ENCODE measurements around the gene NTM. TPM values are rescaled to one million over a fixed set of nuclear protein-coding genes. Genes with fewer than 3 reads are reported as not detected.

Gene NTM
- total RNA-seq, 2 experiments from 2014 or later = not detected

- POLR2A ChIA-PET = no interaction called here
- H3K36me3 Mint-ChIP-seq (ENCODE audit: low read depth) = no peaks in the 10 kb centered on the region
- no peaks in the 10 kb centered on the region for H3K9me3 Mint-ChIP-seq
- no peak for ATAC-seq
- H3K4me1 Mint-ChIP-seq (ENCODE audit: low read depth) = no peaks in the 10 kb centered on the region
- H3K27me3 Mint-ChIP-seq = peaks cover 1% of the 10 kb centered on the region
- no peak overlapping the region for H3K4me3 Mint-ChIP-seq
- intact Hi-C loops (cut with micrococcal nuclease) = no loop called here
- no peak overlapping the region for H3K27ac Mint-ChIP-seq
- TF ChIP-seq CTCF (IDR thresholded peaks at IDR 0.05) = no peak
- CTCF ChIA-PET = no interaction called here
- no peak for DNase-seq
Observed at GRCh38 chr11:131514062-131514461, 143.6 kb downstream of the NTM start.

GRCh38 chr11:131518305-131518838 is 148.0 kb downstream of the NTM start:
- no peaks in the 10 kb centered on the region for H3K4me1 Mint-ChIP-seq (ENCODE audit: low read depth)
- H3K4me3 Mint-ChIP-seq = no peak overlapping the region
- POLR2A ChIA-PET = no interaction called here
- ATAC-seq (no peak), DNase-seq (no peak)
- no peak for TF ChIP-seq CTCF (IDR thresholded peaks at IDR 0.05)
- no peaks in the 10 kb centered on the region for H3K36me3 Mint-ChIP-seq (ENCODE audit: low read depth)
- H3K9me3 Mint-ChIP-seq = peaks cover 3% of the 10 kb centered on the region
- H3K27ac Mint-ChIP-seq = no peak overlapping the region
- CTCF ChIA-PET = no interaction called here
- intact Hi-C loops (cut with micrococcal nuclease) = no loop called here
- peaks cover 3% of the 10 kb centered on the region for H3K27me3 Mint-ChIP-seq

- POLR2A ChIA-PET = no interaction called here
Observed at GRCh38 chr11:131522851-131523250, 152.4 kb downstream of the NTM start.

GRCh38 chr11:131530407-131530806 is 160.0 kb downstream of the NTM start:
- DNase-seq (no peak), ATAC-seq (no peak)
- Mint-ChIP-seq H3K4me3 (no peak overlapping the region), H3K27me3 (no peaks in the 10 kb centered on the region), H3K27ac (no peak overlapping the region), H3K9me3 (no peaks in the 10 kb centered on the region), H3K4me1 (ENCODE audit: low read depth) (no peaks in the 10 kb centered on the region), H3K36me3 (ENCODE audit: low read depth) (no peaks in the 10 kb centered on the region)
- CTCF ChIA-PET = no interaction called here
- intact Hi-C loops (cut with micrococcal nuclease) = no loop called here
- POLR2A ChIA-PET = no interaction called here
- no peak for TF ChIP-seq CTCF (IDR thresholded peaks at IDR 0.05)

More at GRCh38 chr11:131522851-131523250, 152.4 kb downstream of the NTM start:
- CTCF ChIA-PET = no interaction called here
- H3K27ac Mint-ChIP-seq = no peak overlapping the region
- peaks cover 3% of the 10 kb centered on the region for H3K9me3 Mint-ChIP-seq
- DNase-seq (no peak), ATAC-seq (no peak)
- no peaks in the 10 kb centered on the region for H3K4me1 Mint-ChIP-seq (ENCODE audit: low read depth)
- intact Hi-C loops (cut with micrococcal nuclease) = no loop called here
- H3K4me3 Mint-ChIP-seq = no peak overlapping the region
- TF ChIP-seq CTCF (IDR thresholded peaks at IDR 0.05) = no peak
- no peaks in the 10 kb centered on the region for H3K36me3 Mint-ChIP-seq (ENCODE audit: low read depth)
- peaks cover 3% of the 10 kb centered on the region for H3K27me3 Mint-ChIP-seq

- ChIA-PET POLR2A (no interaction called here), CTCF (no interaction called here)
- Mint-ChIP-seq H3K4me1 (ENCODE audit: low read depth) (no peaks in the 10 kb centered on the region), H3K27me3 (no peaks in the 10 kb centered on the region), H3K27ac (no peak overlapping the region), H3K36me3 (ENCODE audit: low read depth) (no peaks in the 10 kb centered on the region), H3K9me3 (no peaks in the 10 kb centered on the region), H3K4me3 (no peak overlapping the region)
- intact Hi-C loops (cut with micrococcal nuclease) = no loop called here
- no peak for DNase-seq
- no peak for TF ChIP-seq CTCF (IDR thresholded peaks at IDR 0.05)
- ATAC-seq = no peak
Observed at GRCh38 chr11:131533149-131533548, 162.7 kb downstream of the NTM start.
